MCF 10A (cell line): ENCODE results near the gene NRG4. TPM values are rescaled to one million over a fixed set of nuclear protein-coding genes. Genes with fewer than 3 reads are reported as not detected.

Source experiments
- BruUV-seq: library from RNA; stranded (reverse); fragments of 400-500 nt; replicated peaks from 2 replicates; lab custom pipeline; 2021; lab: Mats Ljungman, UMichigan
- CTCF ChIA-PET: fragments of 300-600 bp; sonication (Branson Sonifier 250); formaldehyde crosslinking; extraction: SDS; loops from one replicate; lab custom pipeline; 2021; ENCODE audit warnings: antibody characterized with exemption, inconsistent platforms; lab: Yijun Ruan, JAX
- POLR2A ChIA-PET: fragments of 300-600, 350-650 bp; sonication (Branson Sonifier 250); formaldehyde crosslinking; extraction: SDS; loops from one replicate; lab custom pipeline; 2020; ENCODE audit warnings: antibody characterized with exemption, inconsistent platforms; lab: Yijun Ruan, JAX
- DNase-seq: peaks from one replicate; pipeline ENCODE4 v3.0.0-alpha.2; 2018; ENCODE audit not compliant: unreplicated experiment
- H3K27ac Mint-ChIP-seq: one replicate; pipeline ENCODE4 v1.8.0; 2022; ENCODE audit warnings: mild to moderate bottlenecking, low read depth, mixed read lengths; ENCODE audit not compliant: unreplicated experiment
- H3K27me3 Mint-ChIP-seq: one replicate; pipeline ENCODE4 v1.8.0; 2022; ENCODE audit warnings: mixed read lengths; ENCODE audit not compliant: insufficient read depth, unreplicated experiment
- H3K36me3 Mint-ChIP-seq: one replicate; pipeline ENCODE4 v1.8.0; 2022; ENCODE audit warnings: mild to moderate bottlenecking, moderate library complexity, mixed read lengths; ENCODE audit not compliant: insufficient read depth, unreplicated experiment
- H3K4me1 Mint-ChIP-seq: one replicate; pipeline ENCODE4 v1.8.0; 2022; ENCODE audit warnings: mixed read lengths; ENCODE audit not compliant: insufficient read depth, unreplicated experiment
- H3K4me3 Mint-ChIP-seq: one replicate; pipeline ENCODE4 v1.8.0; 2022; ENCODE audit warnings: mild to moderate bottlenecking, moderate library complexity, mixed read lengths; ENCODE audit not compliant: unreplicated experiment
- H3K9me3 Mint-ChIP-seq: one replicate; pipeline ENCODE4 v1.8.0; 2022; ENCODE audit warnings: mixed read lengths; ENCODE audit not compliant: unreplicated experiment
- CTCF ChIP-seq: fragments of 200-600 bp; IDR thresholded peaks from one replicate; pipeline ENCODE4 v1.8.0; 2022; ENCODE audit warnings: antibody characterized with exemption, mild to moderate bottlenecking; ENCODE audit not compliant: unreplicated experiment
- intact Hi-C: fragments of 100-400 bp; cut with micrococcal nuclease; formaldehyde crosslinking; loops from 2 replicates; pipeline ENCODE4 v1.14.1; 2022
- total RNA-seq: library from RNA; stranded (reverse); gene quantifications from 2 replicates; pipeline ENCODE4 v1.2.3, GENCODE V29; 2022

Gene NRG4
- total RNA-seq, 1 experiment from 2014 or later, result not detected

- peaks cover 80% of the 10 kb centered on the region for H3K36me3 Mint-ChIP-seq
- peaks cover 38% of the 10 kb centered on the region for H3K4me1 Mint-ChIP-seq
- intact Hi-C loops, result loop anchor here (5.0 kb wide), 1 partner anchor 132 kb away; the partner anchor contains the start of gene TMEM266
- H3K27me3 Mint-ChIP-seq, result no peaks in the 10 kb centered on the region
- no peaks in the 10 kb centered on the region for H3K9me3 Mint-ChIP-seq
- ChIA-PET CTCF (interaction anchor here (0.6 to 5.0 kb wide), 6 partner anchors 115 to 231 kb away, joined by 3 to 56 read pairs (median 4); no protein-coding TSS in a partner anchor), POLR2A (interaction anchor here (0.7 to 9.6 kb wide), 8 partner anchors 20 to 360 kb away, joined by 3 to 96 read pairs (median 4); partner anchors contain the start of gene FBXO22)
- no peak for DNase-seq
- H3K27ac Mint-ChIP-seq, result peak overlapping the region; percentile 47
- no peak overlapping the region for H3K4me3 Mint-ChIP-seq
- BruUV-seq, result no TSS peak
- TF ChIP-seq CTCF, result no peak
These were observed 86.8 kb downstream of the NRG4 start for GRCh38 chr15:75925440-75925839.

- H3K4me3 Mint-ChIP-seq, result no peak overlapping the region
- POLR2A ChIA-PET, result interaction anchor here (0.7 to 9.6 kb wide), 8 partner anchors 20 to 215 kb away, joined by 3 to 96 read pairs (median 4); partner anchors contain the start of gene FBXO22
- CTCF ChIA-PET, result interaction anchor here (0.6 to 5.0 kb wide), 3 partner anchors 12 to 134 kb away, joined by 3 to 56 read pairs (median 3); no protein-coding TSS in a partner anchor
These were observed 87.6 kb downstream of the NRG4 start for GRCh38 chr15:75924576-75924975.

GRCh38 chr15:75923756-75924155 lies 88.5 kb downstream of the NRG4 start:
- DNase-seq, result no peak
- ChIA-PET CTCF (interaction anchor here (0.7 to 5.0 kb wide), 6 partner anchors 13 to 217 kb away, joined by 3 to 56 read pairs (median 3); no protein-coding TSS in a partner anchor), POLR2A (interaction anchor here (0.5 to 9.6 kb wide), 7 partner anchors 16 to 1354 kb away, joined by 3 to 96 read pairs (median 3); partner anchors contain the start of gene FBXO22)
- intact Hi-C loops, result loop anchor here (2.0 kb wide), 1 partner anchor 21 kb away; the partner anchor contains the start of gene FBXO22
- peaks cover 84% of the 10 kb centered on the region for H3K36me3 Mint-ChIP-seq
- no peaks in the 10 kb centered on the region for H3K9me3 Mint-ChIP-seq
- H3K4me1 Mint-ChIP-seq, result peaks cover 38% of the 10 kb centered on the region
- no peak overlapping the region for H3K4me3 Mint-ChIP-seq
- peak overlapping the region; percentile 95 for H3K27ac Mint-ChIP-seq
- no peak for TF ChIP-seq CTCF
- H3K27me3 Mint-ChIP-seq, result no peaks in the 10 kb centered on the region
- no TSS peak for BruUV-seq

More at GRCh38 chr15:75924576-75924975, 87.6 kb downstream of the NRG4 start:
- peak overlapping the region; percentile 47 for H3K27ac Mint-ChIP-seq
- no peak for DNase-seq
- BruUV-seq, result no TSS peak
- intact Hi-C loops, result no loop called here
- no peak for TF ChIP-seq CTCF
- peaks cover 38% of the 10 kb centered on the region for H3K4me1 Mint-ChIP-seq
- H3K36me3 Mint-ChIP-seq, result peaks cover 80% of the 10 kb centered on the region
- H3K9me3 Mint-ChIP-seq, result no peaks in the 10 kb centered on the region
- no peaks in the 10 kb centered on the region for H3K27me3 Mint-ChIP-seq
